ENCODE results near the gene GLRX5. TPM values are rescaled to one million over a fixed set of nuclear protein-coding genes. Genes with fewer than 3 reads are reported as not detected.

The GLRX5 gene
- polyA plus RNA-seq, 2 donors, result 24.2 to 28.3 TPM

DNA sequence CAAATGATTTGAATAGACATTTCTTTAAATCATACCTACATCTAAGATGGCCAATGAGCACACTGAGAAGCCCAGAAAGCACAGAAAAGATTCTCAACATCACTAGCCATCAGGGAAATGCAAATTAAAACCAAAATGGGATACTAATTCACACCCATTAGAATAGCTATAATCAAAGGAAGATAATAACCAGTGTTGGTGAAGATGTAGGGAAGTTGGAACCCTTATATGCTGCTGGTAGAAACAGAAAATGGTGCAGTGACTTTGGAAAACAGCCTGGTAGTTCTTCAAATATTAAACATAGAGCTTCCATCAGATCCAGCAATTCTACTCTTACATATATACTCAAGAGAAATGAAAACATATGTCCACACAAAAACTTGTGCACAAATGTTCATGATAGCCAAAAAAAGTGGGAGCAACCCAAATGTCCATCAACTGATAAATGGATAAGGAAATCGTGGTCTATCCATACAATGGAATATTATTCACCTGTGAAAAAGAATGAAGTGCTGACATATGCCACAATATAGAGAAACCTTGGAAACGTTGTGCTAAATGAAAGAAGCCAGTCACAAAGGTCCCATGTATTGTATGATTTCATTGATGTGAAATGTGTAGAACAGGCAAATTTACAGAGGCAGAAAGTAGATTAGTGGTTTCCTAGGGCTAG is 42.8 kb upstream of the GLRX5 start:
- 79 to 86% methylated on average over 2 of the region's 2 CpGs for WGBS, 2 donors
- peaks cover 9 to 19% of the 10 kb centered on the region in 2 donors for H3K4me1 ChIP-seq (ENCODE audit: control insufficient read depth in 2 of 2, insufficient read depth in 2 of 2, low read length in 1 of 2)

GRCh38 chr14:95493503-95493902 is 41.3 kb upstream of the GLRX5 start:
- Histone ChIP-seq H3K27me3 (ENCODE audit: control insufficient read depth in 1 of 2, insufficient read depth in 2 of 2, low read length in 2 of 2) (no peaks in the 10 kb centered on the region), H3K36me3 (ENCODE audit: control insufficient read depth in 2 of 2, insufficient read depth in 2 of 2, low read length in 1 of 2) (no peaks in the 10 kb centered on the region), H3K27ac (ENCODE audit: low read depth in 2 of 2, low read length in 1 of 2) (no peak overlapping the region), H3K4me3 (ENCODE audit: low read depth in 1 of 2, low read length in 2 of 2) (no peak overlapping the region), H3K9me3 (ENCODE audit: control insufficient read depth in 2 of 2, insufficient read depth in 1 of 2, low read depth in 1 of 2, low read length in 1 of 2) (no peaks in the 10 kb centered on the region), H3K4me1 (ENCODE audit: control insufficient read depth in 2 of 2, insufficient read depth in 2 of 2, low read length in 1 of 2) (peaks cover 9 to 19% of the 10 kb centered on the region in 2 donors)
- WGBS, 2 donors, result 90 to 91% methylated on average over 5 of the region's 5 CpGs

More for the DNA sequence above, 42.8 kb upstream of the GLRX5 start:
- Histone ChIP-seq H3K36me3 (ENCODE audit: control insufficient read depth in 2 of 2, insufficient read depth in 2 of 2, low read length in 1 of 2) (no peaks in the 10 kb centered on the region), H3K27me3 (ENCODE audit: control insufficient read depth in 1 of 2, insufficient read depth in 2 of 2, low read length in 2 of 2) (no peaks in the 10 kb centered on the region), H3K4me3 (ENCODE audit: low read depth in 1 of 2, low read length in 2 of 2) (no peak overlapping the region), H3K27ac (ENCODE audit: low read depth in 2 of 2, low read length in 1 of 2) (no peak overlapping the region), H3K9me3 (ENCODE audit: control insufficient read depth in 2 of 2, insufficient read depth in 1 of 2, low read depth in 1 of 2, low read length in 1 of 2) (no peaks in the 10 kb centered on the region)

DNA sequence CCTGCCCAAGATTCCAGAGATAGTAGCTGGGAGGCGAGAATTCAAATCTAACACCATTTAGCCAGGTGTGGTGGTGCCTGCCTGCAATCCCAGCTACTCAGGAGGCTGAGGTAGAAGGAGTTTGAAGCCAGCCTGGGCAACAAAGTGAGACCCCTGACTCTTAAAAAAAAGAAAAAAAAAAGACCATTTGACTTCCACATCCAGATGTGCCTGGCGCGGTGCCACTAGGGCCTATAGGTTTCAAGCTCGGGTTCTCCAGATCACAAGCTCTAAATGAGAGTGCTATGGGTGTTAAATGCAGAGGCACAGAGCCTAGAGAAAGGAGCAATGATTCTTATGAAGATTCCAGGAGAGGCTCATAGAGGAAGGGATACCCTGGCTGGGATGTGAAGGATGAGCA is 40.9 kb upstream of the GLRX5 start:
- no peaks in the 10 kb centered on the region for H3K27me3 ChIP-seq (ENCODE audit: control insufficient read depth in 1 of 2, insufficient read depth in 2 of 2, low read length in 2 of 2)
- 93 to 94% methylated on average over 4 of the region's 4 CpGs for WGBS, 2 donors
- no peaks in the 10 kb centered on the region for H3K9me3 ChIP-seq (ENCODE audit: control insufficient read depth in 2 of 2, insufficient read depth in 1 of 2, low read depth in 1 of 2, low read length in 1 of 2)
- no peak overlapping the region for H3K4me3 ChIP-seq (ENCODE audit: low read depth in 1 of 2, low read length in 2 of 2)
- H3K36me3 ChIP-seq (ENCODE audit: control insufficient read depth in 2 of 2, insufficient read depth in 2 of 2, low read length in 1 of 2), result no peaks in the 10 kb centered on the region
- peaks cover 7 to 16% of the 10 kb centered on the region in 2 donors for H3K4me1 ChIP-seq (ENCODE audit: control insufficient read depth in 2 of 2, insufficient read depth in 2 of 2, low read length in 1 of 2)
- H3K27ac ChIP-seq (ENCODE audit: low read depth in 2 of 2, low read length in 1 of 2), result no peak overlapping the region

GRCh38 chr14:95494456-95494855 is 40.4 kb upstream of the GLRX5 start:
- Histone ChIP-seq H3K4me1 (ENCODE audit: control insufficient read depth in 2 of 2, insufficient read depth in 2 of 2, low read length in 1 of 2) (peaks cover 6 to 14% of the 10 kb centered on the region in 2 donors), H3K27ac (ENCODE audit: low read depth in 2 of 2, low read length in 1 of 2) (no peak overlapping the region), H3K27me3 (ENCODE audit: control insufficient read depth in 1 of 2, insufficient read depth in 2 of 2, low read length in 2 of 2) (no peaks in the 10 kb centered on the region), H3K4me3 (ENCODE audit: low read depth in 1 of 2, low read length in 2 of 2) (no peak overlapping the region), H3K9me3 (ENCODE audit: control insufficient read depth in 2 of 2, insufficient read depth in 1 of 2, low read depth in 1 of 2, low read length in 1 of 2) (no peaks in the 10 kb centered on the region), H3K36me3 (ENCODE audit: control insufficient read depth in 2 of 2, insufficient read depth in 2 of 2, low read length in 1 of 2) (no peaks in the 10 kb centered on the region)
- WGBS, 2 donors, result 85 to 92% methylated on average over 4 of the region's 4 CpGs

GRCh38 chr14:95495076-95495475 is 39.8 kb upstream of the GLRX5 start:
- Histone ChIP-seq H3K9me3 (ENCODE audit: control insufficient read depth in 2 of 2, insufficient read depth in 1 of 2, low read depth in 1 of 2, low read length in 1 of 2) (no peaks in the 10 kb centered on the region), H3K27ac (ENCODE audit: low read depth in 2 of 2, low read length in 1 of 2) (no peak overlapping the region), H3K4me3 (ENCODE audit: low read depth in 1 of 2, low read length in 2 of 2) (no peak overlapping the region), H3K36me3 (ENCODE audit: control insufficient read depth in 2 of 2, insufficient read depth in 2 of 2, low read length in 1 of 2) (no peaks in the 10 kb centered on the region), H3K4me1 (ENCODE audit: control insufficient read depth in 2 of 2, insufficient read depth in 2 of 2, low read length in 1 of 2) (peaks cover 6 to 11% of the 10 kb centered on the region in 2 donors), H3K27me3 (ENCODE audit: control insufficient read depth in 1 of 2, insufficient read depth in 2 of 2, low read length in 2 of 2) (no peaks in the 10 kb centered on the region)
- 95 to 100% methylated on average over 3 of the region's 3 CpGs for WGBS, 2 donors

- H3K4me3 ChIP-seq (ENCODE audit: low read depth in 1 of 2, low read length in 2 of 2), result no peak overlapping the region
- H3K27me3 ChIP-seq (ENCODE audit: control insufficient read depth in 1 of 2, insufficient read depth in 2 of 2, low read length in 2 of 2), result no peaks in the 10 kb centered on the region
- 68 to 78% methylated on average over 8 of the region's 8 CpGs for WGBS, 2 donors
- no peak overlapping the region for H3K27ac ChIP-seq (ENCODE audit: low read depth in 2 of 2, low read length in 1 of 2)
- no peaks in the 10 kb centered on the region for H3K9me3 ChIP-seq (ENCODE audit: control insufficient read depth in 2 of 2, insufficient read depth in 1 of 2, low read depth in 1 of 2, low read length in 1 of 2)
- H3K36me3 ChIP-seq (ENCODE audit: control insufficient read depth in 2 of 2, insufficient read depth in 2 of 2, low read length in 1 of 2), result peaks cover 0 to 3% of the 10 kb centered on the region in 2 donors
- peaks cover 6 to 9% of the 10 kb centered on the region in 2 donors for H3K4me1 ChIP-seq (ENCODE audit: control insufficient read depth in 2 of 2, insufficient read depth in 2 of 2, low read length in 1 of 2)
These were observed 39.3 kb upstream of the GLRX5 start for GRCh38 chr14:95495538-95496025.

GRCh38 chr14:95496111-95496681 is 38.7 kb upstream of the GLRX5 start:
- 55 to 63% methylated on average over 4 of the region's 4 CpGs for WGBS, 2 donors
- Histone ChIP-seq H3K27ac (ENCODE audit: low read depth in 2 of 2, low read length in 1 of 2) (peak overlapping the region in 1 of 2 donors; percentile 38), H3K4me1 (ENCODE audit: control insufficient read depth in 2 of 2, insufficient read depth in 2 of 2, low read length in 1 of 2) (peaks cover 4 to 5% of the 10 kb centered on the region in 2 donors)

DNA sequence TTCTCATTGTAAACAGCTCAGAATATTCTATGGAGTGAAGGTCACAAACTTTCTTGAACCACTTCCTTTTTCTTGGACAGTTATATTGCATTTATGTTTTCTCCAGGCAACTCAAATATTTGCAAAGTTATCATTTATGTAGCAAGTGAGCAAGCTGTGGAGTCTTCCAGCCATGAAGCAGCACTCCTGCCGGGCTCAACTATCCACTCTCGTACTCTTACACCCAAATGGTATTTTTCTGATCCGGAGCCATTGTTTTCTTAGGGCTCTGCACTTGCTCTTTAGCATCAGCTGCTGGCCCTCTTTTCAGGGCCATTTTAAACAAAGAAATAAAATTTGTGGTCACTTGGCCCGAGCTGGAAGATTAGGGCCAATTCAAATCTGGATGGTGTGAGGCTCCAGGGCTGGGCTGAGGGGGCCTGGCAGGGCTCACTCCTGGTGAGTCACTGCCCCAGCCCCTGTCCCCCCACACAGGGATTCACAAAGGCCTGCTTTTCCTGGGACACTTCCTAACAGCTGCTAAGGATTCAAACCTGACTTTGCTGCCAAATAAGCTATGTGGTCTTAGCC is 38.1 kb upstream of the GLRX5 start:
- Histone ChIP-seq H3K27ac (ENCODE audit: low read depth in 2 of 2, low read length in 1 of 2) (no peak overlapping the region), H3K4me3 (ENCODE audit: low read depth in 1 of 2, low read length in 2 of 2) (no peak overlapping the region), H3K9me3 (ENCODE audit: control insufficient read depth in 2 of 2, insufficient read depth in 1 of 2, low read depth in 1 of 2, low read length in 1 of 2) (no peaks in the 10 kb centered on the region), H3K4me1 (ENCODE audit: control insufficient read depth in 2 of 2, insufficient read depth in 2 of 2, low read length in 1 of 2) (peaks cover 4 to 5% of the 10 kb centered on the region in 2 donors), H3K36me3 (ENCODE audit: control insufficient read depth in 2 of 2, insufficient read depth in 2 of 2, low read length in 1 of 2) (peaks cover 0 to 3% of the 10 kb centered on the region in 2 donors), H3K27me3 (ENCODE audit: control insufficient read depth in 1 of 2, insufficient read depth in 2 of 2, low read length in 2 of 2) (no peaks in the 10 kb centered on the region)
- WGBS, 2 donors, result 48 to 58% methylated on average over 4 of the region's 4 CpGs

More at GRCh38 chr14:95496111-95496681, 38.7 kb upstream of the GLRX5 start:
- Histone ChIP-seq H3K4me3 (ENCODE audit: low read depth in 1 of 2, low read length in 2 of 2) (no peak overlapping the region), H3K27me3 (ENCODE audit: control insufficient read depth in 1 of 2, insufficient read depth in 2 of 2, low read length in 2 of 2) (no peaks in the 10 kb centered on the region), H3K36me3 (ENCODE audit: control insufficient read depth in 2 of 2, insufficient read depth in 2 of 2, low read length in 1 of 2) (peaks cover 0 to 3% of the 10 kb centered on the region in 2 donors), H3K9me3 (ENCODE audit: control insufficient read depth in 2 of 2, insufficient read depth in 1 of 2, low read depth in 1 of 2, low read length in 1 of 2) (no peaks in the 10 kb centered on the region)

DNA sequence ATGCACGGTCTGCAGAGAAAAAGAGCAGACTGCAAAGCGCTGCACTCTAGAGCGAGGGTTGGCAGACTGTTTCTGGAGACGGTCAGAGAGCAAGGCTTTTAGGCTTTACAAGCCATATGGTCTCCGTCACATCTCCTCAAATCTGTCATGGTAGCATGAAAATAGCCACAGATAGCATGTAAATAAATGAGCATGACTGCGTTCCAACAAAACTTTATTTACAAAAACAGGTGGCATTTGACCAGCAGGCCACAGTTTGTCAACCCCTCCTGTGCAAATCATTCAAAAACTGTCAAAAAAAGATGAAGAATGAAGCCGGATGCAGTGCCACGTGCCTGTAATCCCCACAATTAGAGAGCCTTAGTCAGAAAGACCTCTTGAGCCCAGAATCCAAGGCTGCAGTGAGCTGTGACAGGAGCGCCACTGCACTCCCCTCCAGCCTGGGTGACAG is 37.3 kb upstream of the GLRX5 start:
- no peaks in the 10 kb centered on the region for H3K27me3 ChIP-seq (ENCODE audit: control insufficient read depth in 1 of 2, insufficient read depth in 2 of 2, low read length in 2 of 2)
- H3K36me3 ChIP-seq (ENCODE audit: control insufficient read depth in 2 of 2, insufficient read depth in 2 of 2, low read length in 1 of 2), result peaks cover 0 to 3% of the 10 kb centered on the region in 2 donors
- no peak overlapping the region for H3K4me3 ChIP-seq (ENCODE audit: low read depth in 1 of 2, low read length in 2 of 2)
- WGBS, 2 donors, result 67 to 68% methylated on average over 9 of the region's 9 CpGs
- peaks cover 4 to 5% of the 10 kb centered on the region in 2 donors for H3K4me1 ChIP-seq (ENCODE audit: control insufficient read depth in 2 of 2, insufficient read depth in 2 of 2, low read length in 1 of 2)
- no peaks in the 10 kb centered on the region for H3K9me3 ChIP-seq (ENCODE audit: control insufficient read depth in 2 of 2, insufficient read depth in 1 of 2, low read depth in 1 of 2, low read length in 1 of 2)
- no peak overlapping the region for H3K27ac ChIP-seq (ENCODE audit: low read depth in 2 of 2, low read length in 1 of 2)

All from esophagus (tissue), 2 donors.